Superior temporal gyrus (tissue), 1 donor: ENCODE measurements around the gene PLA2G4B.
"Not testable (repeated sequence)": the region's sequence is repeated elsewhere in the genome, so short reads cannot be mapped to it uniquely, and the experiment has no call there.

Experiments used
- DNase-seq: peaks from one replicate; pipeline ENCODE4 v3.0.0-alpha.2; 2016; ENCODE audit errors: extremely low spot score

The PLA2G4B gene

DNA sequence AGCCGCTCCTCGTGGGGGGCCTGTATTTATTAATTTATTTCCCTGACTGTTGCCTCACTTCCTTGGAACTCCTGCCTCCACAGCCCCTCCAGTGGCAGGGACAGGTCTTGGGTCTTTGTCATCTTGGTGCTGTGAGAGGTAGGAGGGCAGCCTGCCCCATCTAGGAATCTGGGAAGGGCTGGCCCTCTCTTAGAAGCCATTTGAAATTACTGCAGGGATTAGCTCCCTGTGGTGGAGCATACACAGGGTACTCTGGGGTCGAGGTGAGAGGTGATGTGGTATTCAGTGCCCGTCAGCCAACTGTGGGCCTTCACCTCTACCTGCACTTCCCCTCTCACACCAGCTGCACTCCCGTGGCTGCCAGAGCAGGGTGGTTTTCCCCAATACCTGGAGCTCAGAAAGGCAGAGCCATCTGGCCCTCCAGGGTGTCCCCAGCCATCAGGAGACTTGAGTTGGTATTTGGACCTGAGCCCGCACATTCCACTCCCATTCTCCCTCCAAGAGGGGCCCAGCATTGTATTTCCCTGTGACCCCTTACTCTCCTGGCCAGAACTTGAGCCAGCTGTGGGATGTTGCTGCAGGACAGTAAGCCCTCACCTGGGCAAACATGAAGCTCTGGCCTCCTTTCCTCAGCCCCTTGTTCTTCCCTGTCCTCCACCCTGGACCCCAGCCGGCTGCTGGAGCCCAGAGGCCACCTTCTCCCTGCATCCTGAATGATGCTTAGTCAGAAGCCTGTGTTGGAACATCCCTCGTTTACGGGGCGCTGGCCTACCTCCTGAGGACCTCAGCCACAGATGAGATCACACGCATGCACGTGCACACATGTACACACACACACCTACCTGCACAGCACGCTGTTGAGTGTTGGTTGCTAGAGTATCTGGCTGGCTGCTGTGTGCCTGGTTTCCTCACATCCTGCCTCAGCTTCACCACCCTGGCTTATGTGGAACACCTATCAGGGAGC is 12.8 kb upstream of the PLA2G4B start:
- no peak for DNase-seq

DNA sequence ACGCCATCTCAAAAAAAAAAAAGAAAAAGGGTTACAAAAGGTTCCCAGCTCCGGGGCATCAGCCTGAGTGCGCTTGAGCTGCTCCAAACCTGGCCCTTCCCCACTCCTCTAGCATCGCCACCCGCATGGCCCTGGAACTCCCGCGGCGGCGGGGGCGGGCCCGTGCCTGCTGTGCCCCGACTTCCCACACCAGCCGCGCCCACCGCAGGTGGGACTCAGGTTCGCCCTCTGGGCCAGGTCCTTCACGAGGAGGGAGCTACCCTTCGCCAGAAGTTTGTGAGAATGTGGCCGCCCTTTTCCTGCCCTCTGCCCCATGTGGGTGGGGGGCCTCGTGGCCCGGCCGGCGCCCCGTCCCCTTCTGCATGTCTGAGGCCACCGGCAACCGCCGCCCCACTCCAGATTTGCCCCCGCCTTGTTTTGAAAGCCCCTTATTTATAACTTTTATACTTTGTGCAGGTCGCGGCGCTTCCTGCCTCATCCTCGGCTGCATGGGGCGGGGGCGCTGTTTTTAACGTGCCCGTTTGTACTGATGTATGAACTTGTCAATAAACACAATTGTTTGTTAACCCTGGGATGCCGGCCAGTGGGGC is 11.3 kb upstream of the PLA2G4B start:
- no peak for DNase-seq

DNA sequence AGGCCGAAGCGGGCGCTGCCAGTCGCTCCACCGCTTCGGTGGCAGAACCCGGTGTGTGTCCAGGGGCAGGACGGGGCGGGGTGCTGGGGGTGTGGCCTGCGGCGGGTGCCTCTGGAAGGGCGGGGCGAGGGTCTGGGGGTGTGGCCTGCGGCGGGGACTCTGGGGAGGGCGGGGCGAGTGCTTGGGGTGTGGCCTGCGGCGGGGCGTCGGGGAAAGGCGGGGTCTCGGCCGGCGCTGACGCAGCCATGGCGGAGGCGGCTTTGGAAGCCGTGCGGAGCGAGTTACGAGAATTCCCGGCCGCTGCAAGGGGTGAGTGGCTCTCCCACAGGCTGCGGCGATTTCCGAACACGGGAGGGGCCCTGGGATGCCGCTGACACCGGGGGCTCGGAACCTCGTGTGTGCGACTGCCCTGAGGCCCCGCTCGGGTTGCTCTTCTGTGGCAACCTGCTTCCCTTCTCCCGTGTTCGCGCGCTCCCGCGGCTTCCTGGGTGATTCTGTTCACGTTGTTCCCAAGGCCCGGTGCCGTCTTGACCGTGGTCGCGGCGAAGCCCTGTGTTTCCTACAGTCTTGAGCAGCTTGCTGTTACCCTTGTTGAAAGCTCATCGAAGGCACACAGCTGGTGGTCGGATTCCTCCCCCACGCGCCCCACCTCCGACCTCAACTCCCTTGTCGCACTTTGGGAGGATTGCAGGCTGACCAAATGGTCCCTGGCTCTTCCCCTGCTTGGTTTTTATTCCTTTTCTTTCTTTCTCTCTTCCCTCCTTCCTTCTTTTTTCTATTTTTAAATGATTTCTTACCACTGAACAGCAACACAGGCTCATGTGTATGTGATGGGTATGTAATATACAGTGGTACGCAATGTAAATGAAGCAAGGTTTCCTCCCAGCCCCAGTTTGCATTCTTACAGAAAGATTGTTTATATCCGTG is 10.5 kb upstream of the PLA2G4B start, which contains the start of gene JMJD7:
JMJD7 (plus strand) TSS at position 213 of the 927 bp plus-strand sequence; CDS start at position 246, 33 bp downstream.
- peak; percentile 86 for DNase-seq

DNA sequence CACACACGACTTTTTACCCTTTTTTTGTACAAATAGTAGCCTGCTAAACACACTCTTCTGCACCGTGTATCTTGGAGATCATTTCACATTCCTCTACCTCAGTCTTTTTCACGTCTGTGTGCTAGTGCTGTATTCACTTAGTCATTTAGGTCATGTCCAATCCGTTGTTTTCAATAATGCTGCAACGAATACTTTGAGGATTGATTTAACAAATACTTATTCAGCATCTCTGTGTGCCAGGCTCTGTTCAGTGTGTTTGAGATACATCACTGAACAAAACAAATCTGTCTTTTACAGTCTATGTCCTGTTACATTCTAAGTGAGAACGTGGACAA is 9.9 kb upstream of the PLA2G4B start:
- peak; percentile 64 for DNase-seq

DNA sequence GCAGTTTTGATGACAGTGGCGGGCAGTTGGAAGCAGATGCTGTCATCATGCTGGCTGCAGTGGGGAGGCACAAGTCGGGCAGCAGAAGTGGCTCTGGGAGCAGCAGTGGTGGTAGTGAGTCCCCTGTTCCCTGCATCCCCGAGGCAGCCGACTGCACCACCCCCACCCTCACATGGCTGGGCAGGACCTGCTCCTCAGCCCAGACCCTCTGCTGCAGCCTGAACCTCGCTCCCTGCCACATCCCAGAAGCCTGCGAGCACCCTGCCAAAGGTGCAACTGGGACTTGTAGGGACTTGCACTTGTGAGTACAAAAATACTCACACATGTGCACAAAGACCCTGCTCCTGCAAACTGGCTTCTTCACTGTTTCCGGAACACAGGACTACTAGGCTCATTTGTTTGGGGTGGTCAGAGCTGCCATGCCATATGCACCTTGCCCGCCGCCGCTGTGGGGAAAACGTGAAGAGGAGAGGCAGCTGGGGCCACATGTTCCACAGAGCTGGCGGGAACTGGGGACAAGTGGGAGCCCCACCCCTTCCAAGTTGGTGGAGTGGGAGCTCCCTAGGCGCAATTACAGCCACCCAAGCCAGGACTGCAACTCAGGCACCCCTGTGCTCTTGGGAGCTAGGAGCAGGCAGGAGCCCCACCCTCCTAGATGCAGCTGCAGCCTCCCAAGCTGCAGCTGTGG is 8.5 kb upstream of the PLA2G4B start:
- DNase-seq = no peak

DNA sequence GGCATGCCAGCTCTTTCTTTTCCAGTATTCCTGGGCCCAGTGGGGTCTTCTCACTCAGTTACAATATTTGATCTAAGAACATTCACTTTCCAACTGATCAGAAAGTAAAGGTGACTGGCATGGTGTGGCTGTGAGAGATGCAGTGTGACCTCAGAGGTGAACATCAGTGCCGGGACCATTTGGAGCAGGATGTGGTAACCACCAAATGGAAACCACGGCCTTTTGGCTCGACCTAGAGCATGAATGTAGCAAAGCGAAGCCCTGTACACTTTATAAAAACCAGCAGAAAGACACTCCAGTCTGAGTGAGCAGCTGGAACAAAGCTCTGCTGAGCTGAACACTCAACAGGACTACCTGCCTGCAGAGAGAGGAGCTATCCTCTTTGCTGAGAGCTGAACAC is 7.4 kb upstream of the PLA2G4B start:
- not testable (repeated sequence) for DNase-seq

DNA sequence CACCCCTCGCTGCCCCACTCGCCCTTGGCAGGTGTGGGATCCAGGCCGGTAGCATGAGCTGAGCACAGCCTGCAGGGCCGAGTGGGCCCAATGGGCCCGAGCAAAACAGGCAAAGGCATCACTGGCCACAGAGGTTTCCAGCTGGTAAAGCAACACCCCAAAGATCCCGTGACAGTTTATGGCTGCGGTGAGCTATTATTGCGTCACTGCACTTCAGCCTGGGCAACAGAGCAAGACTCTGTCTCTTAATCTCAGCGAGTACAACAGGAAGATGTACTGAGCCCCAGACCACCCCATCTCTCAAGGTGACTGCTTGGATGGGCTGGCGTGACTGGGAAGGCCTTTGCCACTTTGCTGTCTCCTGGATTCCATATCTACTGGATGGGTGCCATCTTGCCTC is 6.4 kb upstream of the PLA2G4B start:
- no peak for DNase-seq

DNA sequence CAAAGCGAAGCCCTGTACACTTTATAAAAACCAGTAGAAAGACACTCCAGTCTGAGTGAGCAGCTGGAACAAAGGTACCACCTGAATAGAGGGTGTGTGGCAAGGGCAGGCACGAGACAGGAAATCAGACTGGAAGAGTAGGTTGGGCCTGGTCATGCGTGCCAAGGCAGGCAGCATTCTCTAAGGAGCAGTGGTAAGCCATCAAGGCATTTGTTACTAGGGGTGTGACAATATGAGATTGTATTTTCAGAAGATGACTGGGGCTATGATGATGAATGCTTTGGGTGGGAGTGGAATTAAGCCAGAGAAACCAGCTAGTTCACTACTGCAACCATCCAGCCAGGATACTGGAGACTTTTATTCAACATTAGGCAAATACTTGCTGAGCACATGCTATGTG is 5.8 kb upstream of the PLA2G4B start:
- no peak for DNase-seq

DNA sequence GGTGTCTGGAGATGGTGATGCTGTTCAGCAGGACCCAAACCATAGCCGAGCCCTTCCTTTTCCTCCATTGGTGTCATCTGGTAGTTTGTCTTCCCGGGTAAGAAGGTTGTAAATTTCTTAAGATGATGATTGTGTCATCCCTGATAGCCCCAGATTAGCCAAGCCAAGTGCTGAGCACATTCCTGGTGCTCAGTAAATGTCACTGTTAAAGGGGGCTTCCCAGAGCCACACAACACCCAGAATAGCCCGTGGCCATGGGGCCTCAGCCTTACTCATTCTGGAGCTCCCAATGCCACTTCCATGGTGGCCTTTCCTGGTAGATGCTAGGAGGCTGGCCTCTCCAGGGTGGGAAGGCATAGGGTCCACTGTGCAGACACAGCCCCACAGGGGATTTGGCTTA is 4.6 kb upstream of the PLA2G4B start:
- no peak for DNase-seq

DNA sequence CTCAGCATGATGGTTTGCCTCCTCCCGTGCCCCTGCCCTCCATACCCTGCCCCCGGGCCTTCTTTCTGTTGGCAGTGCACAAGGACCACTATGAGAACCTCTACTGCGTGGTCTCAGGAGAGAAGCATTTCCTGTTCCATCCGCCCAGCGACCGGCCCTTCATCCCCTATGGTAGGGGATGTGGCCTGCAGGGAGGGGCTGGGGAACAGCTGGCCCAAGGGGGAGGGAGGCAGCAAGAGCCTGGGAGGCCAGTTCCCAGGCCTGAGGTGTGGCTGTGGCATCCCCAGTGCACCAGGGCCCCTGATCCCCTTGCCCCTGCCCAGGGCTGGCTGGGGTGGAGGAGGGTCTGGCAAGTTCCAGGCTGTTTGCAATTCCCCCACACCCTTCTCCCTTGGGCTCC is 2.6 kb upstream of the PLA2G4B start:
- no peak for DNase-seq

DNA sequence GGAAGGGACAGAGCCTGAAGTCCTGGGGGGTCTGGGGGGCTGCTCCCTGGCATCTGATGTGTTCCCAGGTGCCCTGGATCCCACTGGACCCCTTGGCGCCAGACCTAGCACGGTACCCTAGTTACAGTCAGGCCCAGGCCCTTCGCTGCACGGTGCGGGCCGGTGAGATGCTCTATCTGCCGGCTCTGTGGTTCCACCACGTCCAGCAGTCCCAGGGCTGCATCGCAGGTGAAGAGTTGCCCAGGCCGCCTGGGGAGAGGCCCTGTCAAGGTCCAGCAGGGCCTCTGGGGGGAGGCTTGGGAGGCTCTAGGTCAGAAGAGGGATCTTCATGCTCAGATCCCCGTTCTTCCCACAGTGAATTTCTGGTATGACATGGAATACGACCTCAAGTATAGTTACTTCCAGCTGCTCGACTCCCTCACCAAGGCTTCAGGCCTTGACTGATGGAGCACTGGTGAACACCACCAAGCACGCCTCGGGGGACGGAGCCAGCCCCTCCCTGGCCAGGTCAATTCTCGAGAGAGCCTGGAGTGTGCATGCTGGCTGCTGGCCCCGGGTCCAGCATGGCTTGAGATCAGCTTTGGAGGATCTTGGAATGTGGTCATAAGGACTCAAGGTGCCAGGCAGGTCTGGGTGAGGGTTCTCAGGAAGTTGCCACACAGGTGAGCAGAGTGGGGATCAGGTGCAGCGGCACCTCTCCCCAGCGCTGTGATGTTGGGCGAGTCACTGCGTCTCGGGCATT is 1.8 kb upstream of the PLA2G4B start:
- DNase-seq = no peak

DNA sequence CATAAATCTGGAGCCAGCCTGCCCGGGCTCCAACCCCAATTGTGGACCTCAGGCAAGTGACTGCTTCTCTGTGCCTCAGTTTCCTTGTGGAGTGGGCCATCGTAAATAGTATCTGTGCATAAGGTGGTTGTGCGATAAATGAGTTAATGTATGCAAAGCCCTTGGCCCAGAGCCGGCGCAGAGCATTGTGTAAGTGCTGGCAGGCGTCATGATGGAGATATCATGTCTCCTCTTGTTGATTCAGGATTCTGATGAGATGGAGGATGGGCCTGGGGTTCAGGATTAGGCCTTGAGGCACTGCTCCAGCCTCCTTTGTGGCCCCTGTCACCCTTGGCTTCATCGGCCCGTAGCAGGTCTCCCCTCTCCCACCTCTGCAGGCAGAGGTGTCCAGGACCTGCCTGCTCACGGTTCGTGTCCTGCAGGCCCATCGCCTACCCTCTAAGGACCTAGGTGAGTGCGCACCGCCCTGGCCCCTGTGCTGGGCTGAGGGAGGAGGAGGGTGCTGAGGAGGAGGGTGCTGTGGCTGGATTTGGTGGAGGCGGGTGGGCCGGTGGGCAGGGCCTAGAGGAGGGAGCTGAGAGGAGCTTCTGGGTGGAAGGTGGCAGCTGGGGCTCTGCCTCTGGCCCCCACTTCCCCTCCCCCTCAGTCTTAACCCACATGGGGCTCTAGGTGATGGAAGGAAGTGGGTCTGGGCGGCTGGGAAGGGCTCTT is 1.3 kb downstream of the PLA2G4B start:
- DNase-seq = no peak

DNA sequence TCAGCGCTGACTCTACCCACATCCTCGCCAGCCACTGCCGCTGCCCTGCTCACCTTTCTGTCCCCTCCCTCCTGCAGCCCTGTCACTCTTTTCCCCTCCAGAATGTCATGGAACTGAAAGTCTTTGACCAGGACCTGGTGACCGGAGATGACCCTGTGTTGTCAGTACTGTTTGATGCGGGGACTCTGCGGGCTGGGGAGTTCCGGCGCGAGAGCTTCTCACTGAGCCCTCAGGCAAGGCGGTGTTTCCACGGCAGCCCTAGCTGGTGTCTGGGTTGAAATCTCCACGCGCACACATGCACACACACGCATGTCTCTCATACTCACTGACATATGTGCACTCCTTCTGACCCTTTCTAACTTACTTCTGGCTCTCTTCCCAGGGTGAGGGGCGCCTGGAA is 2.0 kb downstream of the PLA2G4B start:
- no peak for DNase-seq

DNA sequence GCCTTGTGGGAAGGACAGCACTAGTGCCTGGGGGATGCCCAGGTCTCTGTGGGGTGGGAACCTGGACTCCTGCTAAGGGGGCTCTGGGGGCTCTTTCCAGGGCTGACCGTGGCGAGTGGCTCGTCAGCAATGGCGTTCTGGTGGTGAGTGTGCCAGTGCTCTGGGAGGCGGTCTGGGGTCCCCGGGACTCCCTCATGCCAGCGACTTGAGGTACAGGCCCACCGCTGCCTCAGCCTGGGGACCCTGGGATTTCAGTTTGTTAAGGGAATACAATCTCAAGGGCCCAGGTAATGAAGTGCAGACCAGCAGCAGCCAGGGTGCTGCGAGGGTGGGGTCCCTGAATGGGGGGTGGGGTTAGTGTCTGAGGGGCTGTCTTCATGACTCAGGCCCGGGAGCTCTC is 2.5 kb downstream of the PLA2G4B start:
- no peak for DNase-seq

DNA sequence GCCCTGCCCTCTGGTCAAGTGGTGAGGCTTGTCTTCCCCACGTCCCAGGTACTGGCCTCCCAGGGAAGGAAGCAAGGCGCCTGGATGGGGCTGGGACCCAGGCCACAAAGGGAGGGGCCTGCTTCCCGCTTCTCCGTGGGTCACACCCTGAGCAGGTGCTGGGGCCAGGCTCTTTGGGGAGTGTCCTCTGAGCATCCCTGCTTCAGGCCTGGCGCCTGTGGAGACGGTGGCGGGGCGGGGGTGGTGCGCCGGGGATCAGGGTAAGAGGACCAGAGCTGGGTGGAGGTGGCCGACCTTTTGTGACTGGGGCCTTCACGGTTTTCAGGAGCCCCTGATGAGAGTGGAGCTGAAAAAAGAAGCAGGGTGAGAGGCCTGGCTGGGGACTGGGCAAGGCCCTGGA is 3.6 kb downstream of the PLA2G4B start:
- no peak for DNase-seq

DNA sequence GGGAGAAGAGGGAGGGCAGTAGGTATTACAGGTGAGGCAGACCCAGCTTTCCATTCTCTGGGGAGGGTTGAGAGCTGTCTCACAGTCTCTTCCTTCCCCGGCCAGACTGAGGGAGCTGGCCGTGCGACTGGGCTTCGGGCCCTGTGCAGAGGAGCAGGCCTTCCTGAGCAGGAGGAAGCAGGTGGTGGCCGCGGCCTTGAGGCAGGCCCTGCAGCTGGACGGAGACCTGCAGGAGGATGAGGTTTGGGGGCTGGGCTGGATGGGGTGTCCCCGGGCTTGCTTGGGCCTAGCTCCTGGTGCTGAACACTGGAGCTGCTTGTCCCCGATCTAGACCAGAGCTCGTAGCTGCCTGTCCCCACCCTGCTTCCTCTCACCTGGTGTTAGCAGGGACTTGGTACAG is 4.9 kb downstream of the PLA2G4B start:
- DNase-seq = no peak

DNA sequence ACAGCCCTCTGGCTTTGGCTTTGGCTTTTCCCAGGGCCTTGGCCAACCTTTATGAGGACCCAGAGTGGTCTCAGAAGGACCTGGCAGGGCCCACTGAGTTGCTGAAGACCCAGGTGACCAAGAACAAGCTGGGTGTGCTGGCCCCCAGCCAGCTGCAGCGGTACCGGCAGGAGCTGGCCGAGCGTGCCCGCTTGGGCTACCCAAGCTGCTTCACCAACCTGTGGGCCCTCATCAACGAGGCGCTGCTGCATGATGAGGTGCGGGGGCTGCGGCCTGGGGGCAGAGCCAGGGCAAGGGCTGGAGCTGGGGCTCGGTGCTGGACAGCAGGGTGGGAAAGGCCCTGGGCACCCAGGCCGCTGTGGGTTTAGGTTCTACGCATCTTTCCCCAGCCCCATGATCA is 6.2 kb downstream of the PLA2G4B start:
- no peak for DNase-seq

DNA sequence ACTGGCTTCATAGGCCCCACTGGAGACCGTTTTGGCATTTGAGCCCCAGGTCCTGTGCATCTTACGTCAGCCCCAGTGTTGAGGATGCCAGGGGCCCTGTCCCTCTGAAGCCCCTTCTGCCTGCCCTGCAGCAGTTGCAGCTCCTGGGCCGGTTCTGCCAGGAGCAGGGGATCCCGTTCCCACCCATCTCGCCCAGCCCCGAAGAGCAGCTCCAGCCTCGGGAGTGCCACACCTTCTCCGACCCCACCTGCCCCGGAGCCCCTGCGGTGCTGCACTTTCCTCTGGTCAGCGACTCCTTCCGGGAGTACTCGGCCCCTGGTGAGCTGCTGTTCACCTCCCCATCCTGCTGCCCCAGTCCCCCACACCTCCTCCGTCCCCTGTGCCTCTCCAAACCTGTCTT is 8.6 kb downstream of the PLA2G4B start:
- no peak for DNase-seq

DNA sequence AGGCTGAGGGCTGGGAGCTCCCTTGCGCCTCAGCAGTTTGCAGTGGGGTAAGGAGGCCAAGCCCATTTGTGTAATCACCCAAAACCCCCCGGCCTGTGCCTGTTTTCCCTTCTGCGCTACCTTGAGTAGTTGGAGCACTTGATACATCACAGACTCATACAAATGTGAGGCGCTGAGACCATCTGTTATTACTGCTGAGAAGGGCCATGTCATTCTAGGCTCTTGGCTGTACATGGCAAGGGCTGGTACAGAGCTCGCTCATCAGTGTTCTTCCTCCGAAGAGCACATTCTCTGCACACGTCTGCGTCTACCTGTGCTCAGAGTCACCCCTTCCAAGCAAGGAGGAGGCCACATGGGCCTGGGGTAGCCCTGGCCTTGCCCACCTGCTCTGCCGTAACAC is 9.3 kb downstream of the PLA2G4B start:
- DNase-seq = no peak

DNA sequence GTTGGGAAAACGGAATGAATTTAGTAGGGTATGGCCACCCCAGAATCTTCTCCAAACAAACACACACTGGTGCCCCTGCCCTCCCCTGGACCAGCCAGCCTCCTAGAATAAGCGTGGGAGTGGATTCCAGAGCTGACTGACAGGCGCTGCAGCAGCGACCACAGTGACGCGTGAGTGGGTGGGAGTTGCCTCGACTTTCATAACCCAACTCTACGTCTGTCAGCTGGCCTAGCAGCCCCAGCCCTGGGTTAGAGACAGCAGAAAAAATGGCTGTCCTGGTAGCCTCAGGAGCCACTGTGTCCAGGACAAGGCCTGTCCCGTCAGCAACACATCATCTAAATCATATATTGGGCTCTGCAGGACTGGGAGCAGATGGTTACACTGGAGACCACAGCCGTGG is 10.0 kb downstream of the PLA2G4B start:
- no peak for DNase-seq
